22Rv1 (cell line): ENCODE measurements around the gene COBLL1.

Experiments used
- H3K27ac ChIP-seq: fragments of 450-650 bp; 2 replicates; pipeline ENCODE4 v1.5.1; 2017
- CTCF ChIP-seq: fragments of 450-650 bp; IDR thresholded peaks from 2 replicates; pipeline ENCODE4 v1.5.1; 2017; ENCODE audit warnings: mild to moderate bottlenecking
- ZFX ChIP-seq: fragments of 450-650 bp; IDR thresholded peaks from 2 replicates; pipeline ENCODE4 v1.6.1; 2017; ENCODE audit warnings: antibody characterized with exemption, borderline replicate concordance

COBLL1 gene

DNA sequence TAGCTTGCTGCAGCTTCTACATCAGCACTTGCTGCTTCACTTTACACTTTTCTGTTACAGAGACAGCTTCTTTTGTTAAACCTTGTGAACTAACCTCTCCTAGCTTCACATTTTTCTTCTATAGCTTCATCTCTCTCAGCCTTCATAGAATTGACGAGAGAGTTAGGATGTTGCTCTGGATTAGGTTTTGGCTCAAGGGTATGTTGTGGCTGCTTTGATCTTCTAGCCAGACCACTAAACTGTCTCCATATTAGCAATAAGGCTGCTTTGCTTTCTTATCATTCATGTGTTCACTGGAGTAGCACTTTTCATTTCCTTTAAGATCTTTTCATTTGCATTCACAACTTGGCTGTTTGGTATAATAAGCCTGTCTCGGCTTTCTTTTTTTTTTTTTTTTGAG lies 174.1 kb downstream of the COBLL1 start:
- H3K27ac ChIP-seq: no peak overlapping the region
- TF ChIP-seq ZFX (no peak), CTCF (no peak)

DNA sequence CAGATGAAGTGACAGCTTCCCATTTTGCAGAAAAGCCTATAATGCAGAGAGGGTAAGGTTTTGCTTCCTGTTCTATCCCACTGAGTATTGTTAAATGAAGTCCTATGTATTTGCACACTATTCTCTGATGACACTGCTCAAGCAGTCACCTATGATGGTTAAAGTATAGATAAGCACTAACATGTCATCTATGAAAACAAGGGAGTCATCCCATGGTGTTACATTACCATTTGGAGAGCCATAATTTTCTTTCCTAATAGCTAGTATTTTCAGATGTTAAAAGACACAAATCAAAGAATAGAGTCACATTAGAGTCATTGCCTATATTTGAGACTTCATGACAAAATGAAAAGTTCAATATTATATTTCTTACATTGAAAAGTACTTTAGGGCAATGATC lies 177.6 kb downstream of the COBLL1 start:
- TF ChIP-seq CTCF (no peak), ZFX (no peak)

DNA sequence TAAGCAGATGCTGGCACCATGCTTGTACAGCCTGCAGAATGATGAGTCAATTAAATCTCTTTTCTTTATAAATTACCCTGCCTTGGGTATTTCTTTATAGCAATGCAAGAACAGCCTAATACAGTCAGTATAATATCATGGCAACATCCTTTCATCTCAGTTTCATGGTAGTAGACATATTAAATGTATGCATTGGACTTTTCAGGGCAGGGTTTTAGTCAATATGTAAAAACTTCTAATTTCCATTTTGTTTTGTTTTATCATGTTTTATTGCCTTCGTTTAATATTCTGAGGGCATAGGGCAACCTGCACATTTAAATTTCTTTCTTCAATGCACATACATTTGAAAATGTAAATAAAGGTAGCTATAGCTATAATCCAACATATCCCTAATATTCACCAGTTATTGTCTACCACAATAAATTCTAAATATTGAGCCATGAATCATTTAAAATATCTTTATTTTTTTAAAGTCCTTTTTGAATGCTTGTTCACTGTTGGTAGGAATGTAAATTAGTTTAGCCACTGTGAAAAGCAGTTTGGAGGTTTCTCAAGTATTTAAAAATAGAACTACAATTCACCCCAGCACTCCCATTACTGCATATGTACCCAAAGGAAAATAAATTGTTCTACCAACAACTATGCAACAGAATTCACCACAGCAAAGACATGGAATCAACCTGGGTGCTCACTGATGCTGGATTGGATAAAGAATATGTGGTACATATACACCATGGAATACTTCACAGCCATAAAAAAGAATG lies 178.6 kb downstream of the COBLL1 start:
- no peak for TF ChIP-seq CTCF
- TF ChIP-seq ZFX: no peak
- no peak overlapping the region for H3K27ac ChIP-seq

More for the DNA sequence above, 177.6 kb downstream of the COBLL1 start:
- no peak overlapping the region for H3K27ac ChIP-seq

- TF ChIP-seq ZFX (no peak), CTCF (no peak)
- H3K27ac ChIP-seq: no peak overlapping the region
Observed at GRCh38 chr2:164662066-164662465, 179.6 kb downstream of the COBLL1 start.

DNA sequence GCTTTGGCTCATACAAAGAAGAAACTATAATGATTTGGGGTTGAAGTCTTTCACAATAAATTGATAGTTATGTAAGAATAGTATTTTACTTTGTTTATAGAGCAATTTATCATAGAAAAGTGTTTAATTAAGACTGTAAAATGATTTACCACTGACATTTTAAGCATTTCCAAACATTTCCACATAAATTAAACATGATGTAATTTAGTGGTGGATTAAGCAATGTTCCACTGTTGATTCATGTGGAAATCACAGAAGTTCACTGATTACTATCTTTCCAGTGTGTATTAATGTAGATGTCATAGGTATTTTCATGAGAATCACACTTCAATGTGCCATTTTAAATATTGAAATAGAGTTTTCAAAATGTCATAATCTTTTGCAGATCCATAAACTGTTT lies 180.3 kb downstream of the COBLL1 start:
- no peak overlapping the region for H3K27ac ChIP-seq
- TF ChIP-seq CTCF: no peak
- TF ChIP-seq ZFX: no peak

- no peak overlapping the region for H3K27ac ChIP-seq
- TF ChIP-seq CTCF (no peak), ZFX (no peak)
Observed at GRCh38 chr2:164657129-164657528, 184.5 kb downstream of the COBLL1 start.

DNA sequence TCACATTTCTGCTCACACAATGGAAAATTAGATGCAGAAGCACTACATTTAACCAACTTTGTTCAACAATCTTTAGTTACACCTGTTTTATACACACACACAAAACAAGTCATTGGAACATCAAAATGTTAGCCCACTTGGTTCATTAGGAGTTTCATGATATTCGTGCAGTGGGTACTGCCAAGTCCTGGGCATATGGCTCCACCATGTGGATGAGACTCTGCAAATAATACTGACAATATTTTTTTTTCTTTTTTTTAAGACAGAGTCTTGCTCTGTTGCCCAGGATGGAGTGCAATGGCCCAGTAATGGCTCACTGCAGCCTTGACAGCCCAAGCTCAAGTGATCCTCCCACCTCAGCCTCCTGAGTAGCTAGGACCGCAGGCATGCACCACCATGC lies 185.9 kb downstream of the COBLL1 start:
- TF ChIP-seq ZFX (no peak), CTCF (no peak)
- H3K27ac ChIP-seq: no peak overlapping the region
